Measurements from ENCODE around the gene DOP1A. TPM values are rescaled to one million over a fixed set of nuclear protein-coding genes. Genes with fewer than 3 reads are reported as not detected.

The DOP1A gene
- total and polyA plus RNA-seq, 10 donors = 4.8 to 47.6 (median 26.0) TPM

DNA sequence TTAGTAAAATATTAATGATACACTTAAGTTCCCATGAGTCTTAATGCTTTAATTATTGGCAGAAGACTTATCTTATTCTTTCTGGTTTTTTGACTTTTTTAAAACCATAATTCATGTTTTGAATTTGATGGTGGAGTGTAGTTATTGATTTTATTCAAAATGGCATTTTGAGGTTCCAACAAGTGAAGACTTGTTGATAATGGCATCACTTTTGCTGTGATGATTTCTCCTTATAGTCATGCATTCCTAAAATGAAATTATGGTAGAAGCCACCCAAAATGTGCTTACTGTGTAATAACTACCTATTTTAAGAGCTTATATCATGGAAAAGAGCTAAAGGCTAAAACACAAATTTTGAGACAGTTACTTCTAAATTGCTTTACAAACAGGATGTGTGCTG, 2.2 kb downstream of the DOP1A start:
- Histone ChIP-seq H3K4me3 (no peak overlapping the region), H3K4me1 (peaks cover 3 to 81% (median 59%) of the 10 kb centered on the region in 6 donors), H3K36me3 (no peaks in the 10 kb centered on the region), H3K27ac (no peak overlapping the region), H3K27me3 (replicated peaks in 1 of 7) (no peaks in the 10 kb centered on the region), H3K9me3 (no peaks in the 10 kb centered on the region)
- no peak for DNase-seq
- no peak for TF ChIP-seq POLR2AphosphoS5 (IDR thresholded peaks at IDR 0.05)
- TF ChIP-seq, protein P1, sequence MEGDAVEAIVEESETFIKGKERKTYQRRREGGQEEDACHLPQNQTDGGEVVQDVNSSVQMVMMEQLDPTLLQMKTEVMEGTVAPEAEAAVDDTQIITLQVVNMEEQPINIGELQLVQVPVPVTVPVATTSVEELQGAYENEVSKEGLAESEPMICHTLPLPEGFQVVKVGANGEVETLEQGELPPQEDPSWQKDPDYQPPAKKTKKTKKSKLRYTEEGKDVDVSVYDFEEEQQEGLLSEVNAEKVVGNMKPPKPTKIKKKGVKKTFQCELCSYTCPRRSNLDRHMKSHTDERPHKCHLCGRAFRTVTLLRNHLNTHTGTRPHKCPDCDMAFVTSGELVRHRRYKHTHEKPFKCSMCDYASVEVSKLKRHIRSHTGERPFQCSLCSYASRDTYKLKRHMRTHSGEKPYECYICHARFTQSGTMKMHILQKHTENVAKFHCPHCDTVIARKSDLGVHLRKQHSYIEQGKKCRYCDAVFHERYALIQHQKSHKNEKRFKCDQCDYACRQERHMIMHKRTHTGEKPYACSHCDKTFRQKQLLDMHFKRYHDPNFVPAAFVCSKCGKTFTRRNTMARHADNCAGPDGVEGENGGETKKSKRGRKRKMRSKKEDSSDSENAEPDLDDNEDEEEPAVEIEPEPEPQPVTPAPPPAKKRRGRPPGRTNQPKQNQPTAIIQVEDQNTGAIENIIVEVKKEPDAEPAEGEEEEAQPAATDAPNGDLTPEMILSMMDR (IDR thresholded peaks at IDR 0.05 in 8 of 11, conservative IDR thresholded peaks at IDR 0.05 in 3 of 11) = no peak
- TF ChIP-seq POLR2A (IDR thresholded peaks at IDR 0.05) = no peak
- intact Hi-C loops (cut with DNase I; ENCODE audit: low total_unique reads) = loop anchor here (10.0 kb wide), 2 partner anchors 125 to 445 kb away; partner anchors contain the start of genes PGM3, PRSS35 and RWDD2A

DNA sequence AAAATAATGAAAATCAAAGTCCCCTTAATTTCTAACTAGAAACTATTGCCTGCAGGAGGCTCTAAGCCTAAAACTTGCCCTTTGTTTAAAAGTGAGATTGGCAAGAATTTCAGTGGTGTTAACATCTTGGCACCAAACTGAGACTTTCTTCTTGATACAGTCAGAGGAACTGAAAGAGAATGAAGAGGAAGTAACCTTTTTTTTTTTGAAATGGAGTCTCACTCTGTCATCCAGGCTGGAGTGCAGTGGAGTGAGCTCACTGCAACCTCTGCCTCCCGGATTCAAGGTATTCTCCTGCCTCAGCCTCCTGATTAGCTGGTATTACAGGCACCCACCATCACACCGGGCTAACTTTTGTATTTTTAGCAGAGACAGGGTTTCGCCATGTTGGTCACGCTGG, 3.6 kb downstream of the DOP1A start:
- intact Hi-C loops (cut with DNase I; ENCODE audit: low total_unique reads) = loop anchor here (10.0 kb wide), 1 partner anchor 124 kb away; the partner anchor contains the start of genes PGM3 and RWDD2A
- Histone ChIP-seq H3K27ac (peak overlapping the region in 6 of 8 donors; percentile 6 to 61 (median 53)), H3K4me1 (peaks cover 0 to 67% (median 49%) of the 10 kb centered on the region in 6 donors), H3K36me3 (peaks cover 0 to 7% (median 0%) of the 10 kb centered on the region in 6 donors), H3K27me3 (replicated peaks in 1 of 7) (no peaks in the 10 kb centered on the region), H3K9me3 (no peaks in the 10 kb centered on the region), H3K4me3 (peak overlapping the region in 1 of 8 donors; percentile 16)
- 68 to 78% (median 72%) methylated on average over 4 of the region's 4 CpGs for WGBS, 5 donors
- DNase-seq = no peak
- TF ChIP-seq POLR2A (IDR thresholded peaks at IDR 0.05) (no peak), POLR2AphosphoS5 (IDR thresholded peaks at IDR 0.05) (no peak)
- TF ChIP-seq, protein P1 (IDR thresholded peaks at IDR 0.05 in 8 of 11, conservative IDR thresholded peaks at IDR 0.05 in 3 of 11) = no peak

- H3K27ac ChIP-seq = no peak overlapping the region
These were observed 4.2 kb downstream of the DOP1A start for GRCh38 chr6:83071707-83072106.

DNA sequence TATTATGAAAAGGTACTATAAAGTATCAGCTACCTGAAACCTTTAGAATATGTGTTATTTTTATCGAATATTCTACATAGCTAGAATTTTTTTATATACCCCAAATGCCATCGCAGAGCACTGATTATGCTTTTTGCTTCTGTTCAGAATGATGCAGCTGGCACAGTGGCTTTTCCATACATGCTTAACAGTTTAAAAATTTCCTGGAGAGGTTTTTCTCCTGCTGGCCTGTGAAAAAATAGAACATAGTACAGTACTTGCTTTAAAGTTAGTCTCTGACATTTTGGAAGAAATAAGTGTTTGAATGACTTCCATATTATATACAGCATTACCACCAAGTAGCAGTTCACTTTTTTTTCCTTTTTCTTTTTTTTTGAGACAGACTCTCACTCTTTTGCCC, 5.3 kb downstream of the DOP1A start:
- WGBS, 5 donors = 94 to 98% (median 95%) methylated on average over 2 of the region's 2 CpGs
- Histone ChIP-seq H3K36me3 (peaks cover 0 to 15% (median 0%) of the 10 kb centered on the region in 6 donors), H3K4me3 (no peak overlapping the region), H3K9me3 (no peaks in the 10 kb centered on the region), H3K27me3 (replicated peaks in 1 of 7) (no peaks in the 10 kb centered on the region), H3K27ac (no peak overlapping the region), H3K4me1 (peaks cover 0 to 52% (median 39%) of the 10 kb centered on the region in 6 donors)
- intact Hi-C loops (cut with DNase I; ENCODE audit: low total_unique reads) = loop anchor here (10.0 kb wide), 1 partner anchor 122 kb away; the partner anchor contains the start of genes PGM3 and RWDD2A
- TF ChIP-seq POLR2AphosphoS5 (IDR thresholded peaks at IDR 0.05) (no peak), POLR2A (IDR thresholded peaks at IDR 0.05) (no peak)
- TF ChIP-seq, protein P1 (IDR thresholded peaks at IDR 0.05 in 8 of 11, conservative IDR thresholded peaks at IDR 0.05 in 3 of 11) = no peak
- no peak for DNase-seq

More at GRCh38 chr6:83071707-83072106, 4.2 kb downstream of the DOP1A start:
- intact Hi-C loops (cut with DNase I; ENCODE audit: low total_unique reads) = loop anchor here (10.0 kb wide), 1 partner anchor 123 kb away; the partner anchor contains the start of genes PGM3 and RWDD2A
- Histone ChIP-seq H3K4me3 (no peak overlapping the region), H3K4me1 (peaks cover 0 to 60% (median 45%) of the 10 kb centered on the region in 6 donors), H3K27me3 (replicated peaks in 1 of 7) (no peaks in the 10 kb centered on the region), H3K9me3 (no peaks in the 10 kb centered on the region), H3K36me3 (peaks cover 0 to 14% (median 0%) of the 10 kb centered on the region in 6 donors)
- no peak for DNase-seq
- 93 to 100% (median 96%) methylated on average over 1 of the region's 1 CpG for WGBS, 5 donors
- TF ChIP-seq POLR2A (IDR thresholded peaks at IDR 0.05) (no peak), POLR2AphosphoS5 (IDR thresholded peaks at IDR 0.05) (no peak)
- TF ChIP-seq, protein P1 (IDR thresholded peaks at IDR 0.05 in 8 of 11, conservative IDR thresholded peaks at IDR 0.05 in 3 of 11) = no peak
